GM20431 (cell line): ENCODE results near the gene ABCG5.

ENCODE experiments used
- in situ Hi-C: fragments of 300-500 bp; cut with MseI, MboI; formaldehyde crosslinking; loops from one replicate; pipeline ENCODE4 v1.15.0; 2020; ENCODE audit warnings: low sequenced_read_pairs; ENCODE audit not compliant: unreplicated experiment

The ABCG5 gene

GRCh38 chr2:43838560-43839267 lies at the start of gene ABCG5, which contains the start of gene ABCG8:
ABCG5 (minus strand) TSS chr2:43838839; CDS start chr2:43838679, 160 bp downstream.
ABCG8 (plus strand) TSS chr2:43838971; CDS start chr2:43839054, 83 bp downstream.
- in situ Hi-C loops = no loop called here

- in situ Hi-C loops = no loop called here
Measured at GRCh38 chr2:43887176-43887575, 48.5 kb upstream of the ABCG5 start.

GRCh38 chr2:43885132-43885632 lies 46.5 kb upstream of the ABCG5 start:
- in situ Hi-C loops = no loop called here

GRCh38 chr2:43884689-43885088 lies 46.0 kb upstream of the ABCG5 start:
- in situ Hi-C loops = no loop called here

GRCh38 chr2:43882312-43882711 lies 43.7 kb upstream of the ABCG5 start:
- in situ Hi-C loops = no loop called here

- in situ Hi-C loops = no loop called here
Measured at GRCh38 chr2:43880952-43881351, 42.3 kb upstream of the ABCG5 start.

- in situ Hi-C loops = no loop called here
Measured at GRCh38 chr2:43880471-43880870, 41.8 kb upstream of the ABCG5 start.

- in situ Hi-C loops = no loop called here
Measured at GRCh38 chr2:43879261-43879660, 40.6 kb upstream of the ABCG5 start.

- in situ Hi-C loops = no loop called here
Measured at GRCh38 chr2:43877782-43878464, 39.3 kb upstream of the ABCG5 start.

- in situ Hi-C loops = no loop called here
Measured at GRCh38 chr2:43874776-43875451, 36.3 kb upstream of the ABCG5 start.

GRCh38 chr2:43872151-43872550 lies 33.5 kb upstream of the ABCG5 start:
- in situ Hi-C loops = no loop called here

GRCh38 chr2:43855292-43855691 lies 16.7 kb upstream of the ABCG5 start:
- in situ Hi-C loops = no loop called here

GRCh38 chr2:43854671-43855070 lies 16.0 kb upstream of the ABCG5 start:
- in situ Hi-C loops = no loop called here

GRCh38 chr2:43853141-43854081 lies 14.8 kb upstream of the ABCG5 start:
- in situ Hi-C loops = no loop called here

GRCh38 chr2:43852196-43852730 lies 13.6 kb upstream of the ABCG5 start:
- in situ Hi-C loops = no loop called here

GRCh38 chr2:43851011-43851980 lies 12.7 kb upstream of the ABCG5 start:
- in situ Hi-C loops = no loop called here

- in situ Hi-C loops = no loop called here
Measured at GRCh38 chr2:43848214-43848613, 9.6 kb upstream of the ABCG5 start.

GRCh38 chr2:43846140-43846793 lies 7.6 kb upstream of the ABCG5 start:
- in situ Hi-C loops = no loop called here
